Testis (tissue), 2 donors: ENCODE results near the gene PRSS1.

ENCODE experiments used
- POLR2A ChIP-seq: fragments of 450-650 bp; IDR thresholded peaks from one replicate; pipeline ENCODE4 v1.6.1; 2017; ENCODE audit warnings: antibody characterized with exemption, mild to moderate bottlenecking, moderate library complexity
- TF ChIP-seq, protein P1 (sequence below), 3 experiments: fragments of 450-650 bp in 2 of 3; fragments of 200-600 bp in 1 of 3; sonication (generic) in 1 of 3; IDR thresholded peaks; one replicate each; pipeline ENCODE4 v1.5.1; 2016 to 2019; ENCODE audit warnings: antibody characterized with exemption in 3 of 3, mild to moderate bottlenecking in 2 of 3, moderate library complexity in 1 of 3

DNA sequence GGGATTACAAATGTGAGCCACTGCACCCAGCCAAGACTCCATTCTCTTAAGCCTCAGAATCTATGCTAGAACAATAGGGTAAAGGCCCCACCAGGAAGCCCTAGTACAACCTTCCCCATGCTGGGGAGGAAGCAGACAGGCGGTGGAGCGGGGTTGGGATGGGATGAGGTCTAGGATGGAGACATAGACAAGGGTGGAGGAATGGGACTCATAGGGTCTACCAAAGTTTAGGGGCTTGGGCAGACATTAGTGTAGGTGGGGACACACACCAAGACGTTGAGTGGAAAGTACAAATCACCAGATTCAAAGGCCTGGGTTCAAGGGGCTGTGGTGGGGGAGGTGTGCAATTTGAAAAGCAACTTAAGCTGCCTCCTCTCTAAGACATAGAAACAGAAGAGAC is 40.8 kb downstream of the PRSS1 start:
- no peak for TF ChIP-seq POLR2A
- TF ChIP-seq, protein P1, sequence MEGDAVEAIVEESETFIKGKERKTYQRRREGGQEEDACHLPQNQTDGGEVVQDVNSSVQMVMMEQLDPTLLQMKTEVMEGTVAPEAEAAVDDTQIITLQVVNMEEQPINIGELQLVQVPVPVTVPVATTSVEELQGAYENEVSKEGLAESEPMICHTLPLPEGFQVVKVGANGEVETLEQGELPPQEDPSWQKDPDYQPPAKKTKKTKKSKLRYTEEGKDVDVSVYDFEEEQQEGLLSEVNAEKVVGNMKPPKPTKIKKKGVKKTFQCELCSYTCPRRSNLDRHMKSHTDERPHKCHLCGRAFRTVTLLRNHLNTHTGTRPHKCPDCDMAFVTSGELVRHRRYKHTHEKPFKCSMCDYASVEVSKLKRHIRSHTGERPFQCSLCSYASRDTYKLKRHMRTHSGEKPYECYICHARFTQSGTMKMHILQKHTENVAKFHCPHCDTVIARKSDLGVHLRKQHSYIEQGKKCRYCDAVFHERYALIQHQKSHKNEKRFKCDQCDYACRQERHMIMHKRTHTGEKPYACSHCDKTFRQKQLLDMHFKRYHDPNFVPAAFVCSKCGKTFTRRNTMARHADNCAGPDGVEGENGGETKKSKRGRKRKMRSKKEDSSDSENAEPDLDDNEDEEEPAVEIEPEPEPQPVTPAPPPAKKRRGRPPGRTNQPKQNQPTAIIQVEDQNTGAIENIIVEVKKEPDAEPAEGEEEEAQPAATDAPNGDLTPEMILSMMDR (IDR thresholded peaks at IDR 0.05), result no peak
